Neural cell (in vitro differentiated cells): ENCODE measurements around the gene CDK5R1.
A peak's percentile ranks its signal among the peaks of the same experiment; 100 is the strongest.

Experiments
- EP300 ChIP-seq: fragments of 450-650 bp; conservative IDR thresholded peaks from 2 replicates; pipeline ENCODE4 v1.6.1; 2014; ENCODE audit warnings: antibody characterized with exemption, mild to moderate bottlenecking, moderate library complexity; ENCODE audit not compliant: poor library complexity, severe bottlenecking
- POLR2AphosphoS5 ChIP-seq: IDR thresholded peaks from 2 replicates; pipeline ENCODE4 v1.6.1; 2012
- SMC3 ChIP-seq: fragments of 450-650 bp; conservative IDR thresholded peaks from 2 replicates; pipeline ENCODE4 v1.6.1; 2014; ENCODE audit warnings: antibody characterized with exemption, mild to moderate bottlenecking, moderate library complexity; ENCODE audit not compliant: poor library complexity
- TF ChIP-seq, protein P1 (sequence below): fragments of 450-650 bp; IDR thresholded peaks from 2 replicates; pipeline ENCODE4 v1.5.1; 2014; ENCODE audit warnings: antibody characterized with exemption, mild to moderate bottlenecking, moderate library complexity; ENCODE audit not compliant: poor library complexity, severe bottlenecking

DNA sequence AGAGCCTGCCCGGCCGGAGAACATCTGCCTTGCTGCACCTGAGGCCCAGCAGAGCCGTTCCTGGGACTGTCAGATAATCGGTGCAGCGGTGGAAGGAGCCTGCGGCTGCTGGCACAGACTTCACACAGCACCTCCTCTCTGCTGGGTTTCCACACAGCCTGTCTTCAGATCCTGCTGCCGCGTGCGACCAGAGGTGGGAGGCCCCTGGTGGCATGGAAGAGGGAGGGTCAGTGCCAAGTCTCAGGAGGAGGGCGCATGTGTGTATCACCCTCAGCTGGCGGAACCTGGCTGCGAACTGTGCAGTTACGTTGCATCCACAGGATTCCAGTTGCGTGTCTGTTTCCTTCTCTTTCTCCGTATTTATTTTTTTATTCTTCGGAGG lies 3.3 kb downstream of the CDK5R1 start:
- TF ChIP-seq SMC3 (peak; percentile 30), POLR2AphosphoS5 (no peak), EP300 (no peak)
- TF ChIP-seq, protein P1, sequence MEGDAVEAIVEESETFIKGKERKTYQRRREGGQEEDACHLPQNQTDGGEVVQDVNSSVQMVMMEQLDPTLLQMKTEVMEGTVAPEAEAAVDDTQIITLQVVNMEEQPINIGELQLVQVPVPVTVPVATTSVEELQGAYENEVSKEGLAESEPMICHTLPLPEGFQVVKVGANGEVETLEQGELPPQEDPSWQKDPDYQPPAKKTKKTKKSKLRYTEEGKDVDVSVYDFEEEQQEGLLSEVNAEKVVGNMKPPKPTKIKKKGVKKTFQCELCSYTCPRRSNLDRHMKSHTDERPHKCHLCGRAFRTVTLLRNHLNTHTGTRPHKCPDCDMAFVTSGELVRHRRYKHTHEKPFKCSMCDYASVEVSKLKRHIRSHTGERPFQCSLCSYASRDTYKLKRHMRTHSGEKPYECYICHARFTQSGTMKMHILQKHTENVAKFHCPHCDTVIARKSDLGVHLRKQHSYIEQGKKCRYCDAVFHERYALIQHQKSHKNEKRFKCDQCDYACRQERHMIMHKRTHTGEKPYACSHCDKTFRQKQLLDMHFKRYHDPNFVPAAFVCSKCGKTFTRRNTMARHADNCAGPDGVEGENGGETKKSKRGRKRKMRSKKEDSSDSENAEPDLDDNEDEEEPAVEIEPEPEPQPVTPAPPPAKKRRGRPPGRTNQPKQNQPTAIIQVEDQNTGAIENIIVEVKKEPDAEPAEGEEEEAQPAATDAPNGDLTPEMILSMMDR, result no peak
